Measurements from ENCODE around the gene RNF141. TPM values are rescaled to one million over a fixed set of nuclear protein-coding genes. Genes with fewer than 3 reads are reported as not detected.

RNF141 gene
- polyA plus RNA-seq, 1 donor from 2014 or later = 79.2 TPM

DNA sequence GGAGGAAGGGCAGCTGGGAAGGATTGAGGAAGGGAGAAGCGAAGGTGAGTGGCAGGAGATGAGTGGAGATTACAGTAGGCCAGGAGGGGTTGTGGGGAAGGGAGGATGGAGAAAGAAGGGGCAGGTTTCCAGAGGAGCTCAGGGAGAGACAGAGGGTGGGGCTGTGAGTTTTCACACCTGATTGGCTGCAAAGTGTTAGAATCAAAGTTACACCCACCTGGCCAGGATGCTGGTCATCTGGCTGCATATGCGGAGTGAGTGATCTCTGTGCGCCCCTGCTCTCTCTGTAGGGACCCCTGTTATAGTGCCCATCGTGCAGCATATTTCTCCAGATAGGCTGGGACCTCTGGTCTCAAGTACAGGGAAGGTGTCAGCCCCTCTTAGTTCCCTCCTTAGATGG lies 67.6 kb downstream of the RNF141 start:
- Histone ChIP-seq H3K9me2 (ENCODE audit: insufficient read depth, low read length) (no peaks in the 10 kb centered on the region), H3K9ac (ENCODE audit: low read length) (no peak overlapping the region), H3K36me3 (ENCODE audit: insufficient read depth, low read length) (no peaks in the 10 kb centered on the region), H3F3A (ENCODE audit: insufficient read depth, low read length, poor library complexity, severe bottlenecking) (no peaks in the 10 kb centered on the region), H3K4me2 (ENCODE audit: low read length) (no peak overlapping the region), H3K27me3 (ENCODE audit: insufficient read depth, low read depth, low read length) (no peaks in the 10 kb centered on the region), H2AFZ (ENCODE audit: low read depth, low read length) (no peak overlapping the region), H4K20me1 (ENCODE audit: insufficient read depth) (no peaks in the 10 kb centered on the region), H3K79me2 (replicated peaks; ENCODE audit: insufficient read depth, low read length) (no peaks in the 10 kb centered on the region), H3K4me3 (ENCODE audit: low read length) (no peak overlapping the region), H3K27ac (ENCODE audit: low read length) (no peak overlapping the region), H3K9me3 (ENCODE audit: low read length) (no peaks in the 10 kb centered on the region)
- TF ChIP-seq TAF1 (IDR thresholded peaks at IDR 0.05; ENCODE audit: low read depth) = no peak
- no peak for TF ChIP-seq POLR2AphosphoS5 (IDR thresholded peaks at IDR 0.05)
- TF ChIP-seq MXI1 (conservative IDR thresholded peaks at IDR 0.05; ENCODE audit: poor library complexity, severe bottlenecking) = no peak
- no peak for TF ChIP-seq EZH2 (IDR thresholded peaks at IDR 0.05; ENCODE audit: borderline replicate concordance, insufficient read depth, low read length, poor library complexity, severe bottlenecking)
- TF ChIP-seq, protein P1, sequence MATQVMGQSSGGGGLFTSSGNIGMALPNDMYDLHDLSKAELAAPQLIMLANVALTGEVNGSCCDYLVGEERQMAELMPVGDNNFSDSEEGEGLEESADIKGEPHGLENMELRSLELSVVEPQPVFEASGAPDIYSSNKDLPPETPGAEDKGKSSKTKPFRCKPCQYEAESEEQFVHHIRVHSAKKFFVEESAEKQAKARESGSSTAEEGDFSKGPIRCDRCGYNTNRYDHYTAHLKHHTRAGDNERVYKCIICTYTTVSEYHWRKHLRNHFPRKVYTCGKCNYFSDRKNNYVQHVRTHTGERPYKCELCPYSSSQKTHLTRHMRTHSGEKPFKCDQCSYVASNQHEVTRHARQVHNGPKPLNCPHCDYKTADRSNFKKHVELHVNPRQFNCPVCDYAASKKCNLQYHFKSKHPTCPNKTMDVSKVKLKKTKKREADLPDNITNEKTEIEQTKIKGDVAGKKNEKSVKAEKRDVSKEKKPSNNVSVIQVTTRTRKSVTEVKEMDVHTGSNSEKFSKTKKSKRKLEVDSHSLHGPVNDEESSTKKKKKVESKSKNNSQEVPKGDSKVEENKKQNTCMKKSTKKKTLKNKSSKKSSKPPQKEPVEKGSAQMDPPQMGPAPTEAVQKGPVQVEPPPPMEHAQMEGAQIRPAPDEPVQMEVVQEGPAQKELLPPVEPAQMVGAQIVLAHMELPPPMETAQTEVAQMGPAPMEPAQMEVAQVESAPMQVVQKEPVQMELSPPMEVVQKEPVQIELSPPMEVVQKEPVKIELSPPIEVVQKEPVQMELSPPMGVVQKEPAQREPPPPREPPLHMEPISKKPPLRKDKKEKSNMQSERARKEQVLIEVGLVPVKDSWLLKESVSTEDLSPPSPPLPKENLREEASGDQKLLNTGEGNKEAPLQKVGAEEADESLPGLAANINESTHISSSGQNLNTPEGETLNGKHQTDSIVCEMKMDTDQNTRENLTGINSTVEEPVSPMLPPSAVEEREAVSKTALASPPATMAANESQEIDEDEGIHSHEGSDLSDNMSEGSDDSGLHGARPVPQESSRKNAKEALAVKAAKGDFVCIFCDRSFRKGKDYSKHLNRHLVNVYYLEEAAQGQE (IDR thresholded peaks at IDR 0.05; ENCODE audit: borderline replicate concordance) = no peak
- TF ChIP-seq RAD21 (conservative IDR thresholded peaks at IDR 0.05) = no peak
- TF ChIP-seq, protein P2, sequence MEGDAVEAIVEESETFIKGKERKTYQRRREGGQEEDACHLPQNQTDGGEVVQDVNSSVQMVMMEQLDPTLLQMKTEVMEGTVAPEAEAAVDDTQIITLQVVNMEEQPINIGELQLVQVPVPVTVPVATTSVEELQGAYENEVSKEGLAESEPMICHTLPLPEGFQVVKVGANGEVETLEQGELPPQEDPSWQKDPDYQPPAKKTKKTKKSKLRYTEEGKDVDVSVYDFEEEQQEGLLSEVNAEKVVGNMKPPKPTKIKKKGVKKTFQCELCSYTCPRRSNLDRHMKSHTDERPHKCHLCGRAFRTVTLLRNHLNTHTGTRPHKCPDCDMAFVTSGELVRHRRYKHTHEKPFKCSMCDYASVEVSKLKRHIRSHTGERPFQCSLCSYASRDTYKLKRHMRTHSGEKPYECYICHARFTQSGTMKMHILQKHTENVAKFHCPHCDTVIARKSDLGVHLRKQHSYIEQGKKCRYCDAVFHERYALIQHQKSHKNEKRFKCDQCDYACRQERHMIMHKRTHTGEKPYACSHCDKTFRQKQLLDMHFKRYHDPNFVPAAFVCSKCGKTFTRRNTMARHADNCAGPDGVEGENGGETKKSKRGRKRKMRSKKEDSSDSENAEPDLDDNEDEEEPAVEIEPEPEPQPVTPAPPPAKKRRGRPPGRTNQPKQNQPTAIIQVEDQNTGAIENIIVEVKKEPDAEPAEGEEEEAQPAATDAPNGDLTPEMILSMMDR (IDR thresholded peaks at IDR 0.05; ENCODE audit: poor library complexity, severe bottlenecking) = no peak
- TF ChIP-seq SMC3 (conservative IDR thresholded peaks at IDR 0.05; ENCODE audit: poor library complexity) = no peak
- TF ChIP-seq EP300 (conservative IDR thresholded peaks at IDR 0.05; ENCODE audit: poor library complexity, severe bottlenecking) = no peak

DNA sequence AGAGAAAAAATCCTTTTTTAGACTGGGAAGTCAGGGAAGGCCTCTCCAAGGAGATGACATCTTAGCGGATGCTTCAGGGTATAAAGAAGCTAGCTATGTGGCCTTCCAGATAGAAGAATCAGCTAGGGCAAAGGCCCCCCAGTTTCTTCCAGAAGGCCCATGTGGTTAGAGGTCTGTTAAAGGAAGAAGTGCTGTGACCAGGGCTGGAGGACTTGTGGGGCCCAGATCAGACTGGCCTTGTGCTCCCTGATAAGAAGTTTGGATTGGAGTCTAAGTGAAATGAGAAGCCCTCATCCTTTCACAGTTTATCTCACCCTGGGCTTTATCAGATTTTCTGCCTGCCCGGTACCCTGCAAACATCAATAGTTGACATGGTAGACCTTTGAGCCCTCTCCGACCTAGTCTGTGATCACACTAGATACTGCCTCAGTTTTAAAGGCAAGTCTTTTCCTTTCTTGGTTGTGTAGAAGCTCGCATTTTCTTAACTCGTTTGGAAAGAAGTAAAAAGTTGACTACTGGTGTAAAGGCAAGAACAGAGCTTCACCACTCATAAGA lies 78.2 kb downstream of the RNF141 start:
- no peaks in the 10 kb centered on the region for H3K9me3 ChIP-seq (ENCODE audit: low read length)
- no peak overlapping the region for H3K4me3 ChIP-seq (ENCODE audit: low read length)
- H3K27ac ChIP-seq (ENCODE audit: low read length) = no peak overlapping the region
- no peaks in the 10 kb centered on the region for H3K9me2 ChIP-seq (ENCODE audit: insufficient read depth, low read length)
- no peak for TF ChIP-seq TAF1 (IDR thresholded peaks at IDR 0.05; ENCODE audit: low read depth)
- no peaks in the 10 kb centered on the region for H3K36me3 ChIP-seq (ENCODE audit: insufficient read depth, low read length)
- no peaks in the 10 kb centered on the region for H3K27me3 ChIP-seq (ENCODE audit: insufficient read depth, low read depth, low read length)
- no peak overlapping the region for H2AFZ ChIP-seq (ENCODE audit: low read depth, low read length)
- no peaks in the 10 kb centered on the region for H4K20me1 ChIP-seq (ENCODE audit: insufficient read depth)
- no peaks in the 10 kb centered on the region for H3K79me2 ChIP-seq (replicated peaks; ENCODE audit: insufficient read depth, low read length)
- H3K4me2 ChIP-seq (ENCODE audit: low read length) = no peak overlapping the region
- no peaks in the 10 kb centered on the region for H3F3A ChIP-seq (ENCODE audit: insufficient read depth, low read length, poor library complexity, severe bottlenecking)
- H3K9ac ChIP-seq (ENCODE audit: low read length) = no peak overlapping the region

Other genes starting within 250 kb of the RNF141 start
- gene SBF2, start 247.0 kb downstream of the RNF141 start, polyA plus RNA-seq = 53.4 and 55.3 TPM in 2 replicates
- 0.30 and 1.6 TPM in 2 replicates for gene ADM, start 236.1 kb downstream of the RNF141 start, polyA plus RNA-seq
- 0.40 TPM in 1 of 2 replicates, not detected in the other for gene AMPD3, start 85.9 kb downstream of the RNF141 start, polyA plus RNA-seq
- not detected in 2 replicates for gene LYVE1, start 27.5 kb upstream of the RNF141 start, polyA plus RNA-seq
- 0.10 and 0.14 TPM in 2 replicates for gene IRAG1, start 152.6 kb upstream of the RNF141 start, polyA plus RNA-seq
- gene CTR9, start 210.1 kb upstream of the RNF141 start, polyA plus RNA-seq = 24.1 and 24.6 TPM in 2 replicates

Data from neural cell (in vitro differentiated cells).